GM13977 (cell line): ENCODE results near the gene DCUN1D5.
"Not testable (repeated sequence)": the region's sequence is repeated elsewhere in the genome, so short reads cannot be mapped to it uniquely, and the experiment has no call there.

Experiments used
- DNase-seq: peaks from one replicate; pipeline ENCODE4 v3.0.0; 2012; ENCODE audit warnings: low spot score
- CTCF ChIP-seq: IDR thresholded peaks from 2 replicates; pipeline ENCODE4 v1.5.1; 2012; ENCODE audit warnings: mild to moderate bottlenecking, control low read depth; ENCODE audit not compliant: insufficient read depth; ENCODE audit errors: extremely low read depth, missing control alignments
- in situ Hi-C: fragments of 300-500 bp; cut with MboI; formaldehyde crosslinking; loops from one replicate; pipeline ENCODE4 v1.12.0; 2022; ENCODE audit warnings: low sequenced_read_pairs, low pct_unique_long_range_greater_than_20kb, mixed read lengths, inconsistent platforms; ENCODE audit not compliant: unreplicated experiment

DCUN1D5 gene

GRCh38 chr11:103031834-103032233 is 60.1 kb downstream of the DCUN1D5 start:
- TF ChIP-seq CTCF, result no peak
- DNase-seq, result no peak
- in situ Hi-C loops, result no loop called here

- no peak for DNase-seq
- in situ Hi-C loops, result no loop called here
- TF ChIP-seq CTCF, result no peak
These were observed 62.6 kb downstream of the DCUN1D5 start for GRCh38 chr11:103029401-103029800.

GRCh38 chr11:103028304-103029020 is 63.5 kb downstream of the DCUN1D5 start:
- in situ Hi-C loops, result not testable (repeated sequence)
- peak; percentile 49 for DNase-seq

GRCh38 chr11:103024086-103024485 is 67.9 kb downstream of the DCUN1D5 start:
- no peak for TF ChIP-seq CTCF
- in situ Hi-C loops, result no loop called here
- no peak for DNase-seq

- in situ Hi-C loops, result no loop called here
- DNase-seq, result no peak
- no peak for TF ChIP-seq CTCF
These were observed 75.9 kb downstream of the DCUN1D5 start for GRCh38 chr11:103016031-103016430.

GRCh38 chr11:103013421-103013820 is 78.5 kb downstream of the DCUN1D5 start:
- in situ Hi-C loops, result no loop called here
- no peak for DNase-seq

More at GRCh38 chr11:103013421-103013820, 78.5 kb downstream of the DCUN1D5 start:
- TF ChIP-seq CTCF, result no peak
